ENCODE measurements around the gene GOLGA8K.
"Not testable (repeated sequence)": the region's sequence is repeated elsewhere in the genome, so short reads cannot be mapped to it uniquely, and the experiment has no call there.

GOLGA8K gene

GRCh38 chr15:32403192-32403591 is at the start of gene GOLGA8K:
TSS of gene GOLGA8K (minus strand) at chr15:32403292. CDS start at chr15:32403194, 98 bp downstream.
- DNase-seq (ENCODE audit: low spot score): not testable (repeated sequence)

GRCh38 chr15:32440445-32440977 is 37.4 kb upstream of the GOLGA8K start:
- DNase-seq (ENCODE audit: low spot score): not testable (repeated sequence)

- DNase-seq (ENCODE audit: low spot score): not testable (repeated sequence)
Measured at GRCh38 chr15:32434102-32434963, 31.2 kb upstream of the GOLGA8K start.

- DNase-seq (ENCODE audit: low spot score): not testable (repeated sequence)
Measured at GRCh38 chr15:32427635-32428034, 24.5 kb upstream of the GOLGA8K start.

- DNase-seq (ENCODE audit: low spot score): not testable (repeated sequence)
Measured at GRCh38 chr15:32426511-32426910, 23.4 kb upstream of the GOLGA8K start.

- not testable (repeated sequence) for DNase-seq (ENCODE audit: low spot score)
Measured at GRCh38 chr15:32407903-32408302, 4.8 kb upstream of the GOLGA8K start.

- DNase-seq (ENCODE audit: low spot score): not testable (repeated sequence)
Measured at GRCh38 chr15:32396522-32396921, 6.6 kb downstream of the GOLGA8K start.

GRCh38 chr15:32394745-32395144 is 8.3 kb downstream of the GOLGA8K start:
- DNase-seq (ENCODE audit: low spot score): not testable (repeated sequence)

- not testable (repeated sequence) for DNase-seq (ENCODE audit: low spot score)
Measured at GRCh38 chr15:32388050-32388648, 14.9 kb downstream of the GOLGA8K start.

- DNase-seq (ENCODE audit: low spot score): not testable (repeated sequence)
Measured at GRCh38 chr15:32385823-32386495, 17.1 kb downstream of the GOLGA8K start.

GRCh38 chr15:32374185-32374584 is 28.9 kb downstream of the GOLGA8K start:
- DNase-seq (ENCODE audit: low spot score): not testable (repeated sequence)

- not testable (repeated sequence) for DNase-seq (ENCODE audit: low spot score)
Measured at GRCh38 chr15:32373707-32374106, 29.4 kb downstream of the GOLGA8K start.

- not testable (repeated sequence) for DNase-seq (ENCODE audit: low spot score)
Measured at GRCh38 chr15:32372075-32372474, 31.0 kb downstream of the GOLGA8K start.

GRCh38 chr15:32370526-32370925 is 32.6 kb downstream of the GOLGA8K start:
- not testable (repeated sequence) for DNase-seq (ENCODE audit: low spot score)

GRCh38 chr15:32370064-32370463 is 33.0 kb downstream of the GOLGA8K start:
- DNase-seq (ENCODE audit: low spot score): not testable (repeated sequence)

- not testable (repeated sequence) for DNase-seq (ENCODE audit: low spot score)
Measured at GRCh38 chr15:32366492-32366891, 36.6 kb downstream of the GOLGA8K start.

- not testable (repeated sequence) for DNase-seq (ENCODE audit: low spot score)
Measured at GRCh38 chr15:32365955-32366354, 37.1 kb downstream of the GOLGA8K start.

GRCh38 chr15:32364944-32365343 is 38.1 kb downstream of the GOLGA8K start:
- DNase-seq (ENCODE audit: low spot score): not testable (repeated sequence)

GRCh38 chr15:32363449-32363848 is 39.6 kb downstream of the GOLGA8K start:
- not testable (repeated sequence) for DNase-seq (ENCODE audit: low spot score)

- not testable (repeated sequence) for DNase-seq (ENCODE audit: low spot score)
Measured at GRCh38 chr15:32361662-32362061, 41.4 kb downstream of the GOLGA8K start.

- not testable (repeated sequence) for DNase-seq (ENCODE audit: low spot score)
Measured at GRCh38 chr15:32358462-32358861, 44.6 kb downstream of the GOLGA8K start.

- not testable (repeated sequence) for DNase-seq (ENCODE audit: low spot score)
Measured at GRCh38 chr15:32356909-32357308, 46.2 kb downstream of the GOLGA8K start.
